OCI-M1 (cell line): Measurements from ENCODE around the gene UBE2S.
"Not testable (repeated sequence)": the region's sequence is repeated elsewhere in the genome, so short reads cannot be mapped to it uniquely, and the experiment has no call there.

ENCODE experiments used
- DNase-seq: peaks from one replicate; lab custom pipeline; 2025; lab: John Stamatoyannopoulos, UW

The UBE2S gene

DNA sequence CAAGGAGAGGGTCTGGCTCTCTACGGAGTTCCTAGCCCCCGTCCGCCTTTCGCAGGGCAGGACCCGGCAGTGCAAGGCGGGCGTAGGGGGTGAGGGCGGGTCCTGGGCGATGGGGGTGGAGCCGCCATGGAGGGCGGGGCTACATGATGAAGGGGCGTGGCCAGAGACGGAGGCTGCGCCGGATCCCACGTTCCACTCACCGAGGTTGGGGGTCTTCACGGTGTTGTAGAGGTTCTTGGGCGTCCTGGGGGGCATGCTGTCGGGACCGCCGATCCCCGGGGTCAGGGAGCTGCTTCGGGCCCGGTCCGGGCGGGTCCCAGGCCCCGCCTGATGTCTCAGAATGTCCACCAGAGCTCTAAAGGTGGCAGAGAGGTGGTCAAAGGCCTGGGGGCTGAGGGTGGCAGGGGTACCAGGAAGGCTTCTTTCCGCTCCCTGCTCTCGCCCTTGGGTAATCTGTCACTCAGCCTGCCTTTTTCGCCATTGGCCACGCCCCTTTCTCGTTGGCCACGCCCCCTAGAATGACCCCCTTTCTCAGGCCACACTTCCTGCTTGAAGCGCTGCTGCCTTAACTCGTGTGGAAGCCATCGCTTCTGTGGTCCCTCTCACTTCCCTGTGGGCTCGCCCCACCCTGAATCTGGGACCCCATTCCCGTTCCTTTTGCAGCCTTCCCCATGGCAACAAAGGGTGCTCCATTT is 33.0 kb upstream of the UBE2S start:
- DNase-seq, result peak; percentile 30

- no peak for DNase-seq
These were observed 31.5 kb upstream of the UBE2S start for GRCh38 chr19:55439052-55439451.

DNA sequence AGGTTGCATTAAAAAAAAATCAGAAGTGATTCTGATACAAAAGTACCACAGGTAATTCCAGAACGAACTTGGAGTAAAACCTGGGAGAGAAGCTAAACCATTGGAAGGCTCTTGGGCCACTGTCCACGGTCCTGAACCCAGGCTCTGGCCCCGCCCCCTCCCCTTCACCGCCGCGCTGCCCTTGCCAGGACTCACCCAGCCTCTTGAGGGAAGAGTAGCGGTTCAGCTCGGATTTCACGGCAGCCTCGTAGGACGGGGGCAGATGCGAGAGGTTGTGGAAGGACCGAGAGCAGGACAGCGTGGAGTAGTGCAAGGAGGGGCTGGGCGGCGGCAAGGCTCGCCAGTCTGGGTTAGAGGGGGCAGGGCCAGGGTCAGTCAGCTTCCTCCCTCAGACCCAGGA is 29.8 kb upstream of the UBE2S start:
- DNase-seq, result peak; percentile 88

DNA sequence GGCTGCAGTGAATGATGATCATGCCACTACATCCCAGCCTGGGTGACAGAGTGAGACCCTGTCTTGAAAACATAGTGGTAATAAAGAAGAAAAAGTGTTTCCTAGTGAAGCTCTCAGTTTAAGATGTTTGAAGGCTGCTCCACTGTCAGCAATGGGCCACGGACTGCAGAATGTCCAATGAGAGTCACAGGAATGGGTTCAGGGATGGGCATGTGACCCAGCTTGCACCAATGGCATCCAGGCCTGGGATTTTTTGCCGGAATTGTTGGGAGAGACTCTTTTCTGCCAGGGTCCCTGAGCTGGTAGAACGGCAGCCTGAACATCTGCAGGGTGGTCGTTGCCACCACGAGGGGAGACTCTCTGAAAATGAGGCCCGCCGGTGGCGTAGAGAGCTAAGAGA is 29.3 kb upstream of the UBE2S start:
- DNase-seq, result no peak

DNA sequence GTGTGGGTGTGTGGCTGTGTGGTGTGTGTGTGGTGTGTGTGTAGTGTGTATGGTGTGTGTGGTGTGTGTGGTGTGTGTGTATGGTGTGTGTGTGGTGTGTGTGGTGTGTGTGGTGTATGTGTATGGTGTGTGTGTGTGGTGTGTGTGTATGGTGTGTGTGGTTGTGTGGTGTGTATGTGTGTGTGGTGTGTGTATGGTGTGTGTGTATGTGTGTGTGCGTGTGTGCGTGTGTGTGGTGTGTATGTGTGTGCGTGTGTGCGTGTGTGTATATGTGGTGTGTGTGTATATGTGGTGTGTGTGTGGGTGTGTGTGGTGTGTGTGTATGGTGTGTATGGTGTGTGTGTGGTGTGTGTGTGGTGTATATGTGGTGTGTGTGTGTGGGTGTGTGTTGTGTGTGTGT is 27.4 kb upstream of the UBE2S start:
- DNase-seq, result no peak

GRCh38 chr19:55434356-55434919 is 26.9 kb upstream of the UBE2S start:
- DNase-seq, result no peak

DNA sequence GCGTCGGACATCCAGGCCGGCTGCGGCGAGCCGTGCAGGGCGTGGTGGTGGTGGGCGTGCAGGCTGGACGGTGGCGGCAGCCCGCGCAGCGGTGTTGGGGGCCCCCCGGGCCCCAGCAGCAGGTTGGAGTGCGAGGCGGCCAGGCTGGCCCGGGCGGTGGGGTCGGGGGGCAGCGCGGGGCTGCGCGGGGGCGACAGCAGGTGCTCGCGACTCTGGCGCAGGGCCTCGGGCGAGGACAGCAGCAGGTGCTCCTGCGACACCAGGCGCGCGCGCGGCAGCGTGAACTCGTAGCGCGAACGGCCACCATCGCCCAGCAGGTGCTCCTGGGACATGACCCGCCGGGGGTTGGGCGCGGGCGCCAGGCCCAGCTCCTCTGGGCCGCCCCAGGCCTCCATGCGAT is 25.7 kb upstream of the UBE2S start:
- no peak for DNase-seq

DNA sequence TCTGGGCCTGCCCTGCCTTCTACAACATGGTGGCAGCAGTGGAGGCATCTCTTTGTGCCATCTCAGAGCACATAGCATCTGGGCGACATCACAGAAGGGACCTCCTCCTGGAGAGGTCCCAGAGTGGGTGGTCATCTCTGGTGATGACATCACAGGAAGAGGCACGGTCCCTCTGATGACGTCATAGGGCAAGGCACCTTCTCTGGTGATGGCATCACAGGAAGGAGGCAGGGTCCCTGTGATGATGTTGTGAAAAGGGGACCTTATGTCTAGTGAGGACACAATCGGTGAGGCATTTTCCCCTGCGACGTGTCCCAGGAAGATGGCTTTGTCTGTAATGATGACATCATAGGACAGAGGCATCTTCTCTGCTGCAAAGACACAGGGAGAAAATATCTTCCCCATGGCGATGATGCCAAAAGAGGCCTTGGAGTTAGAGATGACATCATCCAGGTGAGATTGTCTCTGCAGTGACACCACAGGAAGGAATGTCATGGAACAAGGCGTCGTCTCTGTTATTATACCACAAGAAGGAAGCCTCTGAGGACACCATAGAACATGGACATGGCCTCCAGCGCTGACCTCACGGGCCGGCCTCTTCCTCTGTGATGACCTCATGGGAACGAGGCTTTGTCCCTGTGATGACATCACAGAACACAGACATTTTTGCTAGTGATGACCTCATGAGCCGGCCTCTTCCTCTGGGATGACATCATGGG is 24.8 kb upstream of the UBE2S start:
- DNase-seq, result no peak

- DNase-seq, result no peak
These were observed 23.6 kb upstream of the UBE2S start for GRCh38 chr19:55431183-55431582.

- no peak for DNase-seq
These were observed 18.5 kb upstream of the UBE2S start for GRCh38 chr19:55426042-55426441.

DNA sequence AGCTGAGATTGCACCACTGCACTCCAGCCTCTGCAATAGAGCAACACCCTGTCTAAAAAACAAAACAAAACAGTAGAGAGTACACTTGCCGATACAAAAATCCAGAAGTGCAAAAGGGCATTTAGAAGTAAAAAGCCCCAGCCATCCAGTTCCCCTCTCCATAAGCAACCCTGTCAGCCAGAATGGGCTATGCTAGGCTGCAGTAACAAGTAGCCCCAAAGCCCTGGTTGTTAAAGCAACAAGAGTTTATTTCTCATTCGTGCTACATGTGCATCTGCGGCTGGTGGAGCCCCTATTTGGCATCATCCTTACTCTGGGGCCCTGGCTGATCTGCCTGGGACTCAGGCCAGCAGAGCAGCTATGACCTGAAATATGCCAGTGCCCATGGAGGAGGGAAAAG is 16.9 kb upstream of the UBE2S start:
- no peak for DNase-seq

- no peak for DNase-seq
These were observed 15.8 kb upstream of the UBE2S start for GRCh38 chr19:55423225-55424005.

- not testable (repeated sequence) for DNase-seq
These were observed 13.7 kb upstream of the UBE2S start for GRCh38 chr19:55421281-55421680.

DNA sequence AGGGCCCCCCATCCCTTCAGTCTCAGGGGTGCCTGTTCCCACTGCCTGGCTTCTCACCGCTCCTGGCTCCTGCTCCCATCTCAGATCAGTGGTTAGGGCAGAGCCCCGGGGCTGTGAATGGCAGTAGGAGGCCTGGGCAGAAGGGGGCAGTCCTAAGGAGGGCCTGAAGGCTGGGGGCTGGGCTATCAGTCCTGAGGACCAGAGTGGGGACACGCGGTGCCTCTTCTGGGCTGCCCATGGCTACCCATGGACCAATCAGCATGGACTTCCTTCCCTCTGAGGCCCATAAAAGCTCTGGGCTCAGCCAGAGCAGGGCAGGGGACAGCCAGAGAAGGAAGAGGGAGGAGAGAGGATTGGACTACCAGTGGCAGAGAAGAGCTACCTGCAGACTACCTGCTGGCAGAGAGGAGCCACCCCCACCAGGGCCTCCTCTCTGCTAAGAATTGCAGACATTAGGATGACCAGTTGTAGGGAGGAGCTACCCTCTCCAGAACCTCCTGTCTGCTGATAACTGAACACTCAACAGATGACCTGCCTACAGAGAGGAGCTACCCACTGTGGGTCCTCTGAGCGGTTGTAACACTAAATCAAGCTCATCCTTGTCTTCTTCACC is 12.1 kb upstream of the UBE2S start:
- DNase-seq, result no peak

- DNase-seq, result no peak
These were observed 11.5 kb upstream of the UBE2S start for GRCh38 chr19:55419103-55419502.

DNA sequence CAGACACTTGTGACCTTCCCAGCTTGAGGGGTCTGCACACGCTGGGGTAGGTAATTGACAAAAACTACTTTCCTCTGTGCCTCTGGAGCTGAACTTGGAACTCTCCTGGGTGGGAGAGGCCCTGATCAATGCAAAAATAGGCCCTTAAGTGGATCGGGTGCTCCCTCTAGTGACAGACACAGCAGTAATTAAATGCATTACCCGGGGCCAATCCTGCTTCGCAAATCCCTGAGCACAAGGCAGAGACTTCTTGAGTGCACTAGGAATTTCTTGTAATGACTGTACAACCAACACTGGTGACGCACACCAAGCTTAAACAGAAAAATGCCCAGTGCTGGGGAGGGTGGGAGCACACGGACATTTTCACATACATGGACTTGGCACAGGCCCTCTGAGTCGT is 10.6 kb upstream of the UBE2S start:
- DNase-seq, result peak; percentile 86

- no peak for DNase-seq
These were observed 2.6 kb upstream of the UBE2S start for GRCh38 chr19:55410168-55410567.

DNA sequence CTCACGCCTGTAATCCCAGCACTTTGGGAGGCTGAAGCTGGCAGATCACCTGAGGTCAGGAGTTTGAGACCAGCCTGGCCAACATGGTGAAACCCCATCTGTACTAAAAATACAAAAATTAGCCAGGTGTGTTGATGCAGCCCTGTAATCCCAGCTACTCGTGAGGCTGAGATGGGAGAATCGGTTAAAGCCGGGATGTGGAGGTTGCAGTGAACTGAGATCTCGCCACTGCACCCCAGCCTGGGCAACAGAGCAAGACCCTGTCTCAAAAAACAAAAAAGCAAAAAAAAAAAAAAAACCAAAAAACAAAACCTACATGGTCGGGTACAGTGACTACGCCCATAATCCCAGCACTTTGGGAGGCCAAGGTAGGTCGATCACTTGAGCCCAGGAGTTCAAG is 1.6 kb upstream of the UBE2S start:
- DNase-seq, result not testable (repeated sequence)

DNA sequence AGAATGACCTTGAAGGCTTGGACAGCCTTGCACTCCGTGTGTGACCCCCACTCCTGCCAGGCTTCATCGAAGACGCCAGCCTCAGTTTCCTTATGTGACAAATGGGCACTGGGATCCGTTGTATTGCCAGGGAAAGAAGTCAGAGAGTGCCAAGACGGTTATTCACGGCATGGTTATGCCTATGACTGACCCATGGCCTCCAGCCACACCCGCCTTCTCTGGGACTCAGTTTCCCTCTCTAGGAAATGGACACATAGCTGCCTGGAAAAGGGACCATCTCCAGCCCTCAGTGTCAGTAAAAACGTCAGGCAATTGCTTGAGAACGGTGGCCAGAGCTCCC is 915 bp upstream of the UBE2S start:
- peak; percentile 60 for DNase-seq

DNA sequence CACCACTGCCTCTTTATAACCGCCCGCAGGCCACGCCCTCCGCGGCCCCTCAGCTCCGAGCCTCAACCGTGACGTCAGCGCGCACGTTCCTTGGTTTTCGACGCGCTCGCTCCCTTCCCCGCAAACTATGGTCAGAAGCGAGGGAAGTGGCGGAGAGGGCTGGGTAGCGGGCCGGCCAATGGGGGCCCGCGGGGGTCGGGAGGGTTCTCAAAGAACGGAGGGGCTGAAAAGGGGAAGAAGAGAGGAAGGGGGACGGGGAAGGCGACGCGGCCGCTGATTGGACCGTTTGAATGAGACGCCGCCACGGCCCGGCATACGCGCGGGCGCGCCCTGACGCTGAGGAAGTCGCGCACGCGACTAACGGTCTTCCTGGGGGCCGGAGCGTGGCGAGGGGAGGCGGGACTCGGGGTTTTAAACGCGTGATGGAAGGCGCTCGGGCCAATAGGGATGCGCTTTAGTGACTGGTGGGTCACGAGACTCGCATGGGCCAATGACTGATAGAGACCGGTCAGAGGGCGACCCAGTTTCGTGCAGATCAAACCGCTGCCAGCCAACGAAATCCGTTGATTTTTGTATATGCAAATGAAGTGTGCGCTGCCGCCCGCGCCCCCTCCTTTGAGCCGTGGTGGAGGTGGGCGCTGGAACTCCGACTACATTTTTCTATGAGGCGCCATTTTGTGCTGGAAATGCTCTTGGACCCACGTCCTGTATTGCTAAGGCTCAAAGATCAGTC is 378 bp upstream of the UBE2S start:
- peak; percentile 100 for DNase-seq

DNA sequence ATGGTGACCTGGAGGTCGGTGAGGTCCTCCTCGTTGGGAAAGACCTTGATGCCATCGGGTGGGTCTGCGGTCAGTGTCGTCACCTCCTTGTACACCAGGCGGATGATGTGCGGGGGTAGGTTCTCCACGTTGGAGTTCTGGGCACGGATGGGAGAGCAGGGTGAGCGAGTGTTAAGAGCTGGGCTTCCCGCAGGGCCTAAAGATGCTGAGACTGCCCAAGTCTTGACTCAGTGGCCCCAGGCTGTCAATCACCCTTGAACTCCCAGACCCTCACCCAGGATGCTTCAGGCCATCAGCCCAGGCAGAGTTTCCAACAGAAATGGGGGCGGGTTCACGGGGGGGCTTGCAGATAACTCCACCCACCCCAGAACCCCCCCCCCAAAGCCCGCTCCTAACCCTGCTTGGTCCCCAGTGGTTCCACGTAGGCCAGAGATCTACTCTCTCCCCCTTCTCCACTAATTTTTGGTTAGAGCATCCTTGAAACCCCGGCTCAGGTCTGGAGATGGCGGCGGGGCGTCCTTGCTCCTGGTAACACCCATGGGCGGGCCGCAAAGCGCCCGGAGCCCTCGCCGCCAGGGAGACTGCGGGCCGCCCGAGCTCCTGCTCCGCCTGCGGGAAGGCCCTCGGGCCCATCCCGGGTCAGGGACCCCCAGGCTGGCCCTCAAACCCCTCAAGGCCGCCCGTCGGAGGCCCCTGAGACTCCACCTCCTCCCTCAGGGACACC is 600 bp downstream of the UBE2S start:
- DNase-seq, result no peak
